ENCODE results near the gene ATP8A2.
A peak's percentile ranks its signal among the peaks of the same experiment; 100 is the strongest.
"Not testable (repeated sequence)": the region's sequence is repeated elsewhere in the genome, so short reads cannot be mapped to it uniquely, and the experiment has no call there.

ATP8A2 gene

DNA sequence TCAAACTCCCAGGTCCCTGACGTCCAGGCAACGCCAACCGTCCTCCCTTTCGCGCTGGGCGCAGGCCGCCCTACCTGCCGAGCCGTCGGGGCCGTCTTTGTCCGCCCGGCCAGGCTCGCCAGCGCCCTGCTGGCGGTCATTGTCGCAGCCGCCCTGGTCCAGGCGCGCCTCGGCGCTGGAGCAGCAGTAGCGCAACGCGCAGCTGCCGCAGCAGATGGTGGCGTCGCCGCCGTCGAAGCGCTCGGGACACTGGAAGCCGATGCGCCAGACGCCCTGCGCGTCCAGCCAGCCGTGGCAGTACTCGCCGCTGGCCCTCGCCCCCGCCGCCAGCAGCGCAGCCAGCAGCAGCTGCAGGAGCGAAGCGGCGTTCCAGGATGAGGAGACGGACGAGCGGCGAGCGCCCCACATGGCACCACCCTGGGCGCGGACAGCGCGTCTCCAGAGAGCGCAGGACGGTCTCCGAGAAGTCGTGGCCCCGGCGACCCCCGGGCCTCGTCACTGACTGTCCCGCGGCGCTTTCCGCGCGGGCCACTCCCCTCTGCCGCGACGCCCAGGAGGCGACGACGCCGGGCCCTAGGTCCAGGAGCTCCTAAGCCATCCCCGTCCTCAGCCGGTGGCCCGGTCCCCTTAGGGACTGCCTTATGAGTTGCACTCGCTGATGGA is 678.9 kb downstream of the ATP8A2 start:
- Mint-ChIP-seq H3K4me3 (peak overlapping the region; percentile 82), H3K27ac (no peak overlapping the region)

GRCh38 chr13:26051231-26051656 is 679.5 kb downstream of the ATP8A2 start:
- peak overlapping the region; percentile 39 for H3K4me3 Mint-ChIP-seq
- peaks cover 15% of the 10 kb centered on the region for H3K27me3 Mint-ChIP-seq
- H3K4me1 Mint-ChIP-seq: peaks cover 15% of the 10 kb centered on the region
- no peak overlapping the region for H3K27ac Mint-ChIP-seq
- H3K9me3 Mint-ChIP-seq: no peaks in the 10 kb centered on the region
- no peaks in the 10 kb centered on the region for H3K36me3 Mint-ChIP-seq

More for the DNA sequence above, 678.9 kb downstream of the ATP8A2 start:
- H3K36me3 Mint-ChIP-seq: no peaks in the 10 kb centered on the region
- H3K9me3 Mint-ChIP-seq: no peaks in the 10 kb centered on the region
- H3K4me1 Mint-ChIP-seq: peaks cover 15% of the 10 kb centered on the region
- peaks cover 15% of the 10 kb centered on the region for H3K27me3 Mint-ChIP-seq

- peaks cover 15% of the 10 kb centered on the region for H3K27me3 Mint-ChIP-seq
- H3K4me1 Mint-ChIP-seq: peaks cover 15% of the 10 kb centered on the region
- H3K9me3 Mint-ChIP-seq: no peaks in the 10 kb centered on the region
- H3K36me3 Mint-ChIP-seq: no peaks in the 10 kb centered on the region
- H3K4me3 Mint-ChIP-seq: peak within 1 kb of the TSS; percentile 74
- H3K27ac Mint-ChIP-seq: no peak within 1 kb of the TSS
Measured at GRCh38 chr13:26051657-26052311, 680.0 kb downstream of the ATP8A2 start, which contains the start of gene SHISA2. SHISA2 (minus strand) TSS chr13:26052016; CDS start chr13:26050975, 1,041 bp downstream.

- H3K9me3 Mint-ChIP-seq: no peaks in the 10 kb centered on the region
- H3K27ac Mint-ChIP-seq: no peak overlapping the region
- peaks cover 15% of the 10 kb centered on the region for H3K27me3 Mint-ChIP-seq
- H3K4me1 Mint-ChIP-seq: peaks cover 15% of the 10 kb centered on the region
- no peaks in the 10 kb centered on the region for H3K36me3 Mint-ChIP-seq
- H3K4me3 Mint-ChIP-seq: peak overlapping the region; percentile 74
Measured at GRCh38 chr13:26052337-26052736, 680.6 kb downstream of the ATP8A2 start.

DNA sequence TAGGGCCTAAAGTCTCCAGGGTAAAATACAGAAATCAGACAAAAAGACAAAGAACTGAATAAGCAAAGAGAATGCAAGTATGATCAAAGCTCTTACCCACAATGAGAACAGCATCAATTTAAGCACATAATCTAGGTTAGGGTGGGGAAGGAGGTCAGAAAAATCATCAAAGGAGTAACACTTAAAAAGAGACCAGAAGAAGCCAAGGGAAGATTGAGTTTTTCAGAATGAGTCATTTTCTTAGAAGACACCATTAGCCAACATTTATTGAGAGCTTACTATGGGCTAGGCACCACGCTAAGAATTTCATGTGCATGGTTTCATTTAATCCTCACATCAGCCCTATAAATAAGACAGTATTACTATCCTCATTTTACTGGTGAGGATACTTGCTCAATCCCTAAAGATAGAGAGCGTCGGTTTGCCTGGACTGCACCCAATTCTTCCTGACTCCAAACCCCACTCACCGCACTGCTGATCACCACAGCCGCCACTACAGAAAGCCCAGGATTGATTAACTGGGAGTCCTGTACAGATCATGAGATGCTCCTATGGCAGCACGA is 681.7 kb downstream of the ATP8A2 start:
- Mint-ChIP-seq H3K4me1 (peaks cover 15% of the 10 kb centered on the region), H3K4me3 (no peak overlapping the region), H3K36me3 (no peaks in the 10 kb centered on the region), H3K9me3 (no peaks in the 10 kb centered on the region), H3K27ac (no peak overlapping the region), H3K27me3 (peaks cover 11% of the 10 kb centered on the region)

- H3K4me3 Mint-ChIP-seq: no peak overlapping the region
- no peak overlapping the region for H3K27ac Mint-ChIP-seq
- H3K4me1 Mint-ChIP-seq: peaks cover 8% of the 10 kb centered on the region
- no peaks in the 10 kb centered on the region for H3K9me3 Mint-ChIP-seq
- peaks cover 2% of the 10 kb centered on the region for H3K27me3 Mint-ChIP-seq
- no peaks in the 10 kb centered on the region for H3K36me3 Mint-ChIP-seq
Measured at GRCh38 chr13:26054896-26055295, 683.1 kb downstream of the ATP8A2 start.

GRCh38 chr13:26058704-26059103 is 686.9 kb downstream of the ATP8A2 start:
- peaks cover 3% of the 10 kb centered on the region for H3K4me1 Mint-ChIP-seq
- H3K4me3 Mint-ChIP-seq: no peak overlapping the region
- H3K36me3 Mint-ChIP-seq: no peaks in the 10 kb centered on the region
- no peaks in the 10 kb centered on the region for H3K9me3 Mint-ChIP-seq
- peaks cover 1% of the 10 kb centered on the region for H3K27me3 Mint-ChIP-seq
- no peak overlapping the region for H3K27ac Mint-ChIP-seq

GRCh38 chr13:26060357-26060756 is 688.6 kb downstream of the ATP8A2 start:
- no peak overlapping the region for H3K27ac Mint-ChIP-seq

DNA sequence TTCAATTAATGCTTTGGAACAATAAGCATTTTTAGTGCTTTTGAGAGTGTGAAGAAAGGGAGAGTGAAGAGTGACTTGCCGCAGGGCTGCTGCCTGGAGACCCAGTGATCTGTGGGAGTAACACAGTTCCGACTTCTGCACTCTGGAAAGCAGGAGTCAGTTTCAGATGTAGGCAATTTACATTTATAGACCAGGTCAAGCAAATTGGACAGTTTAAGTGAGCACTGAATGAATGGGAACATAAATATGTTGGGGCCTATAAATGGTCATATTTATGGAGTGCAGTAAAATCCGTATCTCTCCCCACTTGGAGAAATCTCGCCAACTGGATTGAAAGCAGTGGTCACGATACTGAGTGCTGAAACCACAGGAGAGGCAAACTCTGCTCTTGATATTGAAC is 689.5 kb downstream of the ATP8A2 start:
- H3K36me3 Mint-ChIP-seq: no peaks in the 10 kb centered on the region
- H3K4me3 Mint-ChIP-seq: no peak overlapping the region
- peaks cover 3% of the 10 kb centered on the region for H3K4me1 Mint-ChIP-seq
- no peak overlapping the region for H3K27ac Mint-ChIP-seq
- no peaks in the 10 kb centered on the region for H3K27me3 Mint-ChIP-seq
- no peaks in the 10 kb centered on the region for H3K9me3 Mint-ChIP-seq

More at GRCh38 chr13:26060357-26060756, 688.6 kb downstream of the ATP8A2 start:
- H3K27me3 Mint-ChIP-seq: no peaks in the 10 kb centered on the region
- no peaks in the 10 kb centered on the region for H3K36me3 Mint-ChIP-seq
- H3K4me1 Mint-ChIP-seq: peaks cover 3% of the 10 kb centered on the region
- H3K9me3 Mint-ChIP-seq: no peaks in the 10 kb centered on the region
- H3K4me3 Mint-ChIP-seq: no peak overlapping the region

GRCh38 chr13:26061947-26062346 is 690.2 kb downstream of the ATP8A2 start:
- Mint-ChIP-seq H3K27ac (no peak overlapping the region), H3K9me3 (no peaks in the 10 kb centered on the region), H3K4me1 (peaks cover 3% of the 10 kb centered on the region), H3K27me3 (no peaks in the 10 kb centered on the region), H3K36me3 (no peaks in the 10 kb centered on the region), H3K4me3 (no peak overlapping the region)

DNA sequence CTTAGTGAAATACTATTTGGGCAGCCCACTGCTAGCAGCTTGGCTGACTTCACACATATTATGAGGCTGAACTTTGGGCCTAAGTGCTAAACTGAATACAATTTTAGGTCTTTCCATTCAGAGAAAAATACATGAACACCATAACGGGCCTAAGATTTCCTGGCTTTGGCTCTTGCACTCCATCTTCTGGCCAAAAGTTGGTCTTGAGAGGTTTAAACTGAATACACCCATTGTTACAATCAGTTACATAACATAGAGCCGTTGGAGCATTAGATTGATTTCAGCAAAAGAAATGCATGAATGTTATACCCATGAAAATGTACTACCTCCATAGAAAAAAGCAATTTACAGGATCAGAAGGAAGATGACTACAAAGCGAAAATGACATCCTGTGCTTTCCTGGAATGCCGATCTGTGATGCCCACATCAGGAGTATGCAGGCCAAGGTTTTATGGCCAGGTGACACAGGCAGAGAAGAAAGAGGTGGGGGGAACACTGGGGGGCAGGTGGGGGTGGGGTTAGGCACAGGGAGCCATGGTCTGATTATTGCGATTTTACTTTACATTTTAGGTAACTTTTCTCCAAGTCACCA is 691.2 kb downstream of the ATP8A2 start:
- Mint-ChIP-seq H3K27ac (no peak overlapping the region), H3K4me1 (peaks cover 3% of the 10 kb centered on the region), H3K27me3 (no peaks in the 10 kb centered on the region), H3K9me3 (no peaks in the 10 kb centered on the region), H3K4me3 (no peak overlapping the region), H3K36me3 (no peaks in the 10 kb centered on the region)

GRCh38 chr13:26066492-26066891 is 694.7 kb downstream of the ATP8A2 start:
- not testable (repeated sequence) for H3K4me3 Mint-ChIP-seq, H3K9me3 Mint-ChIP-seq, H3K27ac Mint-ChIP-seq, H3K36me3 Mint-ChIP-seq, H3K4me1 Mint-ChIP-seq, H3K27me3 Mint-ChIP-seq

GRCh38 chr13:26067601-26068000 is 695.8 kb downstream of the ATP8A2 start:
- no peak overlapping the region for H3K27ac Mint-ChIP-seq
- H3K36me3 Mint-ChIP-seq: no peaks in the 10 kb centered on the region
- H3K27me3 Mint-ChIP-seq: peaks cover 12% of the 10 kb centered on the region
- H3K4me1 Mint-ChIP-seq: no peaks in the 10 kb centered on the region
- H3K9me3 Mint-ChIP-seq: no peaks in the 10 kb centered on the region
- no peak overlapping the region for H3K4me3 Mint-ChIP-seq

- H3K4me3 Mint-ChIP-seq, H3K27ac Mint-ChIP-seq, H3K36me3 Mint-ChIP-seq, H3K4me1 Mint-ChIP-seq, H3K9me3 Mint-ChIP-seq: not testable (repeated sequence)
- peaks cover 12% of the 10 kb centered on the region for H3K27me3 Mint-ChIP-seq
Measured at GRCh38 chr13:26068372-26068771, 696.6 kb downstream of the ATP8A2 start.

DNA sequence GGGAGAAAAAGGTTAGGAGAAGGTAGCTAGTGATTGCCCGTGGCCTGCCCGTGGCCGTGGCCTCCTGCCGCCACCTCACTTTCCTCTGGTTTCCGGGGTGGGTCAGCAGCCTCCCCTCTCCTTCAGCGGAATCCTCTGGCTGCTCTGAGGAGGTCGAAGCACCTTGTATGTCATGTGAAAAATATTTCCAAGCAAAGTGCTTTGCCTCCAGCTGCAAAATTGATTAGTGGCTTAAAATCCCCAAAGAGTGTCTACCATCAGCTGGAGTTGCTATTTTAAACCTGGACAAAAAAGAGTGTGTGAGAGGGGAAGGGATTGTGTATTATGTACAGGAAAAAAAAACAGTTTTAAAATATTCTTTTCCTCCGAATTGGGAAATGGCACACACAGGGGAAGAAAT is 697.9 kb downstream of the ATP8A2 start:
- H3K27me3 Mint-ChIP-seq: peaks cover 12% of the 10 kb centered on the region
- H3K9me3 Mint-ChIP-seq, H3K4me3 Mint-ChIP-seq, H3K4me1 Mint-ChIP-seq, H3K36me3 Mint-ChIP-seq, H3K27ac Mint-ChIP-seq: not testable (repeated sequence)

GRCh38 chr13:26071691-26072090 is 699.9 kb downstream of the ATP8A2 start:
- peaks cover 15% of the 10 kb centered on the region for H3K27me3 Mint-ChIP-seq
- no peaks in the 10 kb centered on the region for H3K9me3 Mint-ChIP-seq
- no peak overlapping the region for H3K4me3 Mint-ChIP-seq
- H3K4me1 Mint-ChIP-seq: no peaks in the 10 kb centered on the region
- H3K27ac Mint-ChIP-seq: no peak overlapping the region
- H3K36me3 Mint-ChIP-seq: no peaks in the 10 kb centered on the region
